Smooth muscle cell (in vitro differentiated cells): ENCODE results near the gene AXIN1. TPM values are rescaled to one million over a fixed set of nuclear protein-coding genes. Genes with fewer than 3 reads are reported as not detected.

ENCODE experiments used
- DNase-seq: peaks from one replicate; lab custom pipeline; 2025; ENCODE audit not compliant: unreplicated experiment; lab: John Stamatoyannopoulos, UW
- H2AFZ ChIP-seq: fragments of 200-600 bp; sonication (generic); 2 replicates; pipeline ENCODE4 v1.6.0; 2016; ENCODE audit warnings: antibody characterized with exemption, low read depth, mild to moderate bottlenecking
- H3F3A ChIP-seq: fragments of 200-600 bp; sonication (generic); 2 replicates; pipeline ENCODE4 v1.6.0; 2017; ENCODE audit warnings: antibody characterized with exemption, low read depth
- H3K27ac ChIP-seq: fragments of 200-600 bp; sonication (generic); 2 replicates; pipeline ENCODE4 v1.5.1; 2016; ENCODE audit warnings: low read depth, mild to moderate bottlenecking
- H3K27me3 ChIP-seq: fragments of 200-600 bp; sonication (generic); 2 replicates; pipeline ENCODE4 v1.6.1; 2016; ENCODE audit warnings: low read depth, mild to moderate bottlenecking
- H3K36me3 ChIP-seq: fragments of 200-600 bp; sonication (generic); 2 replicates; pipeline ENCODE4 v1.5.1; 2016; ENCODE audit warnings: low read depth
- H3K4me1 ChIP-seq: fragments of 200-600 bp; sonication (generic); 2 replicates; pipeline ENCODE4 v1.5.1; 2016; ENCODE audit warnings: low read depth
- H3K4me2 ChIP-seq: fragments of 200-600 bp; sonication (generic); 2 replicates; pipeline ENCODE4 v1.6.0; 2016; ENCODE audit warnings: mild to moderate bottlenecking
- H3K4me3 ChIP-seq: fragments of 200-600 bp; sonication (generic); 2 replicates; pipeline ENCODE4 v1.5.1; 2016; ENCODE audit warnings: mild to moderate bottlenecking
- H3K79me2 ChIP-seq: fragments of 200-600 bp; sonication (generic); 2 replicates; pipeline ENCODE4 v1.6.0; 2016; ENCODE audit warnings: low read depth, mild to moderate bottlenecking
- H3K9ac ChIP-seq: fragments of 200-600 bp; sonication (generic); 2 replicates; pipeline ENCODE4 v1.6.0; 2016; ENCODE audit warnings: low read depth
- H3K9me3 ChIP-seq: fragments of 200-600 bp; sonication (generic); replicated peaks from 2 replicates; pipeline ENCODE4 v1.5.1; 2016; ENCODE audit warnings: low read depth
- H4K20me1 ChIP-seq: fragments of 200-600 bp; sonication (generic); 2 replicates; pipeline ENCODE4 v1.6.0; 2016; ENCODE audit warnings: low read depth
- CTCF ChIP-seq: fragments of 200-600 bp; sonication (generic); IDR thresholded peaks from 2 replicates; pipeline ENCODE4 v1.5.1; 2017; ENCODE audit warnings: borderline replicate concordance, mild to moderate bottlenecking, antibody characterized with exemption; ENCODE audit not compliant: insufficient read depth, poor library complexity, severe bottlenecking
- WGBS: methylation state at CpG from one replicate; pipeline ENCODE4 v1.1.7; 2016; ENCODE audit warnings: low lambda C conversion rate; 5-methylcytosine and 5-hydroxymethylcytosine counted together
- polyA plus RNA-seq: library from polyadenylated mRNA; unstranded; fragments of >200 nt; fragmentation: Nextera tagmentation; extraction: Ambion mirVana; gene quantifications from 2 replicates; pipeline ENCODE4 v1.2.1, GENCODE V29; 2016
- total RNA-seq: library from RNA; depleted of rRNA; stranded (reverse); fragments of >200 nt; gene quantifications from 2 replicates; pipeline ENCODE4 v1.2.3, GENCODE V29; 2014

AXIN1 gene
- total and polyA plus RNA-seq, 2 experiments from 2014 or later, result 13.0 to 15.0 TPM

GRCh38 chr16:354971-355461, 2.5 kb upstream of the AXIN1 start:
- no peak overlapping the region for H3K27ac ChIP-seq
- no peak overlapping the region for H3K9ac ChIP-seq
- 84% methylated on average over 10 of the region's 10 CpGs for WGBS
- H3K9me3 ChIP-seq, result no peaks in the 10 kb centered on the region
- no peak overlapping the region for H3K4me2 ChIP-seq
- no peak for TF ChIP-seq CTCF
- no peak overlapping the region for H2AFZ ChIP-seq
- H3K4me1 ChIP-seq, result peaks cover 7% of the 10 kb centered on the region
- peaks cover 19% of the 10 kb centered on the region for H4K20me1 ChIP-seq
- no peak overlapping the region for H3K4me3 ChIP-seq
- H3K79me2 ChIP-seq, result peaks cover 18% of the 10 kb centered on the region
- no peak for DNase-seq
- H3F3A ChIP-seq, result no peaks in the 10 kb centered on the region
- H3K27me3 ChIP-seq, result no peaks in the 10 kb centered on the region
- H3K36me3 ChIP-seq, result no peaks in the 10 kb centered on the region

DNA sequence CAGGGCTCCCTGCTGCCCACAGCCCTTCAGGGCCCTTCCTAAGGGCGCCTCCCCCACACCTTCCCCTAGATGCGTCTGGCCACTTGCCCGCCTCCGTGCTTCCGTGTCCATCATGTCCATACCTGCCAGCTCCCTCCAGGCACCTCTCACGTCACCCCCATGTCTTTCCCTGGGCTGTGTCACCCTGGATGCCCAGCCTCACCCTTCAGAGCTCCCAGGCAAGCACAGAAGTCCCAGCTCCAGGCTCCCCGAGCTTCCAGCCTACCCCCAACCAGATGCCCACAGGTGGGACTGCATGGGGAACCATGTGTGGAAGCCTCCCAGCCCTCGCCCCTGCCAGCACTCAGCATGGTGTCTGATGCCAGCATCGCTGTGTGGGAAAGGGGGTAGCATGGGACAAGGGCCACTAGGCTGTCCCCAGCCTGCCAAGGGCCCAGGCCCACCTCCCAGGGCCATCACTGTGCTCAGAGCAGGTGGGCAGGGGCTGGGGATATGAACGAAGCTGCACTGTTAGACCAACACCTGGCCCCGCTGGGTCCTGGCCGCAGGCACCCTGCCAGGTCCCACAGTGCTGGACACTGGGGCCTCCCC, 1.9 kb upstream of the AXIN1 start:
- no peak overlapping the region for H2AFZ ChIP-seq
- no peaks in the 10 kb centered on the region for H3F3A ChIP-seq
- peaks cover 25% of the 10 kb centered on the region for H4K20me1 ChIP-seq
- H3K4me1 ChIP-seq, result peaks cover 7% of the 10 kb centered on the region
- no peak for TF ChIP-seq CTCF
- DNase-seq, result no peak
- 94% methylated on average over 12 of the region's 12 CpGs for WGBS
- H3K27ac ChIP-seq, result no peak overlapping the region
- no peaks in the 10 kb centered on the region for H3K27me3 ChIP-seq
- H3K9ac ChIP-seq, result no peak overlapping the region
- H3K79me2 ChIP-seq, result peaks cover 24% of the 10 kb centered on the region
- no peak overlapping the region for H3K4me3 ChIP-seq
- H3K4me2 ChIP-seq, result no peak overlapping the region
- no peaks in the 10 kb centered on the region for H3K9me3 ChIP-seq
- H3K36me3 ChIP-seq, result no peaks in the 10 kb centered on the region

GRCh38 chr16:353404-354290, 1.1 kb upstream of the AXIN1 start:
- Histone ChIP-seq H3K9me3 (no peaks in the 10 kb centered on the region), H4K20me1 (peaks cover 32% of the 10 kb centered on the region), H3K36me3 (no peaks in the 10 kb centered on the region), H3K79me2 (peaks cover 32% of the 10 kb centered on the region), H3K27me3 (no peaks in the 10 kb centered on the region), H3F3A (no peaks in the 10 kb centered on the region), H3K9ac (no peak overlapping the region), H3K4me2 (peak overlapping the region; percentile 85), H2AFZ (peak overlapping the region; percentile 30), H3K4me1 (peaks cover 7% of the 10 kb centered on the region), H3K27ac (no peak overlapping the region), H3K4me3 (peak overlapping the region; percentile 45)
- DNase-seq, result no peak
- TF ChIP-seq CTCF, result no peak
- 82% methylated on average over 22 of the region's 25 CpGs for WGBS
